Muscle of leg (tissue), 11 donors: Measurements from ENCODE around the gene FBN1. TPM values are rescaled to one million over a fixed set of nuclear protein-coding genes. Genes with fewer than 3 reads are reported as not detected.

ENCODE experiments used
- DNase-seq: peaks from one replicate; pipeline ENCODE4 v3.0.0; 2013
- H3K27ac ChIP-seq: one replicate; pipeline ENCODE4 v1.5.1; 2013; ENCODE audit warnings: mild to moderate bottlenecking, low read length, control low read depth
- H3K27me3 ChIP-seq: one replicate; pipeline ENCODE4 v1.6.1; 2013; ENCODE audit warnings: low read length; ENCODE audit not compliant: control insufficient read depth, insufficient read depth
- H3K36me3 ChIP-seq: one replicate; pipeline ENCODE4 v1.6.1; 2013; ENCODE audit warnings: low read length; ENCODE audit not compliant: control insufficient read depth, insufficient read depth
- H3K4me1 ChIP-seq: one replicate; pipeline ENCODE4 v1.6.1; 2013; ENCODE audit warnings: low read length; ENCODE audit not compliant: control insufficient read depth, insufficient read depth
- H3K4me3 ChIP-seq: one replicate; pipeline ENCODE4 v1.5.1; 2013; ENCODE audit warnings: low read length, control low read depth
- H3K9me3 ChIP-seq: replicated peaks from 2 replicates; pipeline ENCODE4 v1.6.1; 2013; ENCODE audit warnings: low read depth, low read length; ENCODE audit not compliant: control insufficient read depth
- WGBS: methylation state at CpG from one replicate; pipeline ENCODE4 v1.1.5; 2013; ENCODE audit warnings: missing lambda C conversion rate; ENCODE audit not compliant: insufficient coverage; 5-methylcytosine and 5-hydroxymethylcytosine counted together
- polyA plus RNA-seq, 8 donors: library from polyadenylated mRNA; unstranded; fragments of 120-200 nt; gene quantifications; one replicate each; pipeline versions ENCODE4 v1.2.1 to v1.2.3, GENCODE V29; 2013; ENCODE audit warnings: inconsistent platforms in 1 of 8, low replicate concordance in 1 of 8; ENCODE audit not compliant: insufficient read length in 8 of 8, insufficient read depth in 1 of 8
- total RNA-seq: library from RNA; stranded (reverse); fragments of 120-200 nt; gene quantifications from one replicate; pipeline ENCODE4 v1.2.4, GENCODE V29; 2013

Gene FBN1
- total and polyA plus RNA-seq, 9 donors, result 137 to 392 (median 243) TPM

DNA sequence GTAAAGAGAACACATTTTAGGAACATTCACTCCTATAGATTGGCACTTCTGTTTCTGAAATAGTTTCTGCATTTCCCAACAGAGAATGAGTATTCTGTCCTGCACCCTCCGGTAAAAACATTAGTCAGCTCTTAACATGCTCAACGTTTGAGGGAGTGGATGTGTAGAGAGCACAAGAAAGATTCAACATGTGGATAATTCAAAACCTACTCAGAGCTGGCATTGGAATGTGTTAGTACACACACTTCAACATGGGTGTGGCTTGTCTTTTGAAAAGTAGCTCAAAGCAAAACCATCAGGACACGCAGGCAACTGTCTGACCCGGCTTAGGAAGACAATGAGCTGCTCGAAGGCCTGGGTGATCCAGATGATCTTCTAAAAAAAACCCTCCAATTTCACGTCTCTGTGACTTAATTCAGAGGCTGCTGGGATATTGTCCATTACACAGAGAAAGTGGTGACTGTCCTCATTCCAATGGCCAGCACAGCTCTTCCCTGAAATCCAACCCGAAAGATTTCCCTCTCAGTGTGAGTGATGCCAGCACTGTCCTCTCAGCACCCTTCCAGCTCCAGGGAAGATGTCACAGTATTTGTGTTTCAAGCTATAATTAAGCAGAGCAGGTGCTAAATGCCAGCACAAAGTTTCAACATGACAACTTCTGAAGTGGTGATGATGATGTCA, 18.1 kb downstream of the FBN1 start:
- Histone ChIP-seq H3K4me3 (no peak overlapping the region), H3K4me1 (peaks cover 12% of the 10 kb centered on the region), H3K9me3 (no peaks in the 10 kb centered on the region), H3K27me3 (no peaks in the 10 kb centered on the region), H3K27ac (peak overlapping the region; percentile 29), H3K36me3 (peaks cover 2% of the 10 kb centered on the region)
- 62% methylated on average over 5 of the region's 7 CpGs for WGBS
- peak; percentile 52 for DNase-seq

DNA sequence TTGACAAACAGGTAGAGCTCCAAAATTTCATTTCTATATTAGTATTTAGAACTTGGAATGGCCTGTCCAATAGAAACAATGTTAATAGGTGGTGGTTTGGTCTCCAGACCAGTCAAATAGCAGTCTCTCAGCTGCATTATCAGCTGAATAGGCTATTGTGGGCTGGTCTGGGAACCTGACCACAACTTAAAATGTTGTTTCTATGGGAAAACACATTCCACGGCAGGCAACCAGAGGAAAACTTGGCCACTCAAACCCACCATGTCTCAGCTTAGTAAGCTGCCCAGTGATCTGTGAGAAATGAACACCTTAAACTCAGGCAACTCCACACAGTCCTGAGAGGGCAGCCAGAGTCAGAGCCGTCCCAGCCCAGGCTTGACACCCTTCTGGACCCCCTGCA, 20.4 kb downstream of the FBN1 start:
- 100% methylated on average over 1 of the region's 2 CpGs for WGBS
- DNase-seq, result no peak
- Histone ChIP-seq H3K4me1 (peaks cover 8% of the 10 kb centered on the region), H3K9me3 (no peaks in the 10 kb centered on the region), H3K27ac (no peak overlapping the region), H3K36me3 (peaks cover 2% of the 10 kb centered on the region), H3K4me3 (no peak overlapping the region), H3K27me3 (no peaks in the 10 kb centered on the region)

DNA sequence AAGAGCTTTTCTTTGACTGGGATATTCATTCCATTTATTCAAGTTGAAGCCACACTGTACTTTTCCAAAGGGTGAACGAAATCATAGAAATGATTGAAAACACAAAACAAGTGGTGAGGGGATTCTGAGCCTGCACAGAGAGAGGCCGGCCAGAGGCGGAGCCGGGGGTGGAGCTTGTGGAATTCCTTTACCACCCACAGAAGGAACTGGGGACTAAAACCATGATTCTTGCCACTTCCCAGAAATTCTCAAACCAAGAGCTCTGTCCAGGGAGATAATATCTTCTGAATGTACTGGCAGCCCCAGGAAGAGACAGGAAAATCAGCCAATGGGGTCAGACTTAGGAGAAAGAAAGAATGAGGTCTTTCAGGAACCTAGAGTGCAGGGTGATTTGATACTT, 20.8 kb downstream of the FBN1 start:
- H3K9me3 ChIP-seq, result no peaks in the 10 kb centered on the region
- peaks cover 2% of the 10 kb centered on the region for H3K36me3 ChIP-seq
- peaks cover 8% of the 10 kb centered on the region for H3K4me1 ChIP-seq
- no peak overlapping the region for H3K4me3 ChIP-seq
- H3K27ac ChIP-seq, result no peak overlapping the region
- WGBS, result no CpG with 5 or more reads among the region's 4 CpGs
- DNase-seq, result no peak
- H3K27me3 ChIP-seq, result no peaks in the 10 kb centered on the region

DNA sequence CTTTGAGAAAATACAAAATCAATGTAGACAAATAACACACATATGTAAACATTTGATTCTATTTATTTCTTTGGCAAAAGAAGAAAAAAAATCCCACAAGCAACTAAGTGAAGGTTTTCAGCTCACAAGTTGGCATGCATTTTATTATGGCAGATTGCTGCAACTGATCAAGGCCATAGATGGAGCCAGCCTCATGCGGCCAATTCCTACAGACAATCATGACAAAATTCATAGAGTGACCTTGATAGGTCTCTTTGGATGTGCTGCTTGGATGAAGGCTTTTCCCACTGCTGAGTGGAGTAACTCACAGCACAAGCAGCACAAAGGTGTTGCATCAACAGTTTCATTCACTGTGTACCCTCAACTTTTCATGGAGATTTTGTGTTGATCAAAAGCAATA, 22.1 kb downstream of the FBN1 start:
- no peak for DNase-seq
- no peak overlapping the region for H3K27ac ChIP-seq
- H3K4me1 ChIP-seq, result peaks cover 8% of the 10 kb centered on the region
- H3K27me3 ChIP-seq, result no peaks in the 10 kb centered on the region
- WGBS, result 67% methylated on average over 1 of the region's 1 CpG
- H3K4me3 ChIP-seq, result no peak overlapping the region
- H3K9me3 ChIP-seq, result no peaks in the 10 kb centered on the region
- peaks cover 2% of the 10 kb centered on the region for H3K36me3 ChIP-seq

DNA sequence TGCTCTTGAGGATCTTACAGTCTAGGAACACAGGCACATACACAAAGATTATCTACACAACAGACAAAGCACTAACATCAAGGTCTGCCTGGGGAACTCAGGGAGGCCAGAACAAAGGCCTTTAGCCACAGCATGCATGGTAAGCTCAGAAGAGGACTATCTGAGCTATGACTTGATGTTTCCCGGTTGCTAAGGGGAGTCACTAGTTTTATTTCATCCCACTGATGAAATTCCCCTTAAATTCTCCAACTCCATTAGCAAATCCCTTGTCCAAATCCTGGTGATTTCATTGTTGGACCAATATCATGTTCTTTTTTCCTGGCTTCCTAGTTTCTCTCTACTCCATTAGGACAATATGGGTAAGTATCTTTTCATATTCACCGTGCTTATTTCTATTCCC, 23.3 kb downstream of the FBN1 start:
- Histone ChIP-seq H3K27ac (no peak overlapping the region), H3K9me3 (no peaks in the 10 kb centered on the region), H3K4me1 (peaks cover 7% of the 10 kb centered on the region), H3K36me3 (peaks cover 2% of the 10 kb centered on the region), H3K27me3 (no peaks in the 10 kb centered on the region), H3K4me3 (no peak overlapping the region)
- 63% methylated on average over 2 of the region's 2 CpGs for WGBS
- DNase-seq, result peak; percentile 70

DNA sequence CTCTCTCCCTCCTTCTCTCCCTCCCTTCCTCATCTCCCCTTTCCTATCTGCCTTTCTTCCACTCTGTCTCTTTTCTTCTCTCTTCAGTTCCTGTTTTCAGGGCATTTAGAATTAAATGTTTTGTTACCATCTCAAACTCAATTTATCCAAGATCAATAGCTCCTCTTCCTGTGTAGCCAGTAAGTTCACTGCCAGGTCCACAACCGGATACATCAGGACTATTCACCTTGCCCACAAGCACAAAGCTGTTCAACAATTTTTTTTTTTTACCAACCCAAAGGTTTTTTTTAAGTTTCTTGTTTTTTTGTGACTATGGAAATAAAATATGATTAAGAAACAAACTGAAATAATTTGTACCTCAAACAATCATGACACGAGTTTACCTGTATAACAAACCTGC, 26.1 kb downstream of the FBN1 start:
- H3K27ac ChIP-seq, result no peak overlapping the region
- peaks cover 3% of the 10 kb centered on the region for H3K4me1 ChIP-seq
- H3K9me3 ChIP-seq, result no peaks in the 10 kb centered on the region
- WGBS, result no CpG with 5 or more reads among the region's 2 CpGs
- DNase-seq, result no peak
- H3K36me3 ChIP-seq, result no peaks in the 10 kb centered on the region
- H3K27me3 ChIP-seq, result no peaks in the 10 kb centered on the region
- H3K4me3 ChIP-seq, result no peak overlapping the region

DNA sequence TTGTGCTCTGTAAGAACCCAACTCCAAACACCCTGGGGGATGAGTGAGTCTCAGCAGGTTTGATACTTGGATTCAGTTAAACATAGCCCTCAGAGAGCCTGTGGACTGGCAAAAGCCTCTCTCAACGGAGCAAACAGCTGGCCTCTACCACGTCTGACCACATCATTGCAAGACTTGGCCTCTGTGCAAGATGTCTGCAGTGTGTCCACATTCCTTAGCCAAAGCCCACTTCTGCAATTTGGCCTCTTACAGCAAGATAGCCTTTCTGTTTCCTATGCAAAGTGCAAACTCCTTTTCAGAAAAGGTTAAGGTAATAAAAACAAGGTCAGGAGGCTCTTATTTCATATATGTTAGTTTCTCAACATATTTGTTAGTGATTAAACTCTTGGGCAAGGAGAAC, 27.9 kb downstream of the FBN1 start:
- Histone ChIP-seq H3K4me3 (no peak overlapping the region), H3K27ac (no peak overlapping the region), H3K9me3 (no peaks in the 10 kb centered on the region), H3K4me1 (peaks cover 3% of the 10 kb centered on the region), H3K36me3 (peaks cover under 1% of the 10 kb centered on the region), H3K27me3 (no peaks in the 10 kb centered on the region)
- WGBS, result 0% methylated on average over 2 of the region's 2 CpGs
- peak; percentile 60 for DNase-seq

DNA sequence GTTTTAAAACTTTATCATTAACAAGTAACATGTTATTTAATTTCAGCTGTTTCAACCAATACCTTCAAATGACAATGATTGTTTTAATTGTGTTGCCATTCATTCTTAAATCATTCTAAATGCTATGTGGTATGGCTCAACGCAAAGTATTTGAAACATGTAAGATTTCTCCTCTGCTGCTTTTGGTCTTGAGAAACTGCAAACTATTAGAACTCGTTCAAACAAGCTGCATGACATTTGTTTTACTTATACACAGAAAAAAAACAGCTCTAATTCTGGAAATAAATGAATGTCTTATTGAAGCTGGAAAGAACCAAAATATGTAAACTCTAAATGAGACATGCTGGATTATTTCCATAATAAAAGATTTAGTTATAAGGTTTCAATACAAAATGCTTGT, 29.3 kb downstream of the FBN1 start:
- Histone ChIP-seq H3K4me1 (peaks cover 3% of the 10 kb centered on the region), H3K9me3 (no peaks in the 10 kb centered on the region), H3K4me3 (no peak overlapping the region)

DNA sequence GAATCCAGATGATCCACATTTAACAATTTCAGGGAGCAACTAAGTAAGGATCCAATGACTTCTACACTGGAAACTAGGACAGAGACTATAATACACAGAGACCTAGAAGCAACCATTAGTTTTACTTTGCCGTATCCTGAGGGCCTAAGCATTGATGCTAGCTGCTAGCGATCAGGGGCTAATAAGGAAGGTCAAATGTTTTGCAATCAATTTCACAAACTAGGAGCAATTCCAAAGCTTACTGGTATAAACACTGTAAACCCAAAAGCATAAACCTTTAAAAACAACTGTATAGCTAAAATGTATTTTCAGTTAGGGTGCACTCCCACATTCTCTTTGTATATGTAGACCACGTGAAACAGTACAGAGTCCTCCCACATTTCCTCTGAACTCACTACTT, 31.5 kb downstream of the FBN1 start:
- no peak overlapping the region for H3K4me3 ChIP-seq
- H3K27me3 ChIP-seq, result no peaks in the 10 kb centered on the region
- H3K36me3 ChIP-seq, result peaks cover 19% of the 10 kb centered on the region
- no peaks in the 10 kb centered on the region for H3K9me3 ChIP-seq
- DNase-seq, result no peak
- WGBS, result 71% methylated on average over 1 of the region's 3 CpGs
- peaks cover 3% of the 10 kb centered on the region for H3K4me1 ChIP-seq
- H3K27ac ChIP-seq, result no peak overlapping the region

More for the DNA sequence above, 29.3 kb downstream of the FBN1 start:
- H3K27me3 ChIP-seq, result no peaks in the 10 kb centered on the region
- no CpG with 5 or more reads among the region's 2 CpGs for WGBS
- peaks cover 6% of the 10 kb centered on the region for H3K36me3 ChIP-seq
- no peak overlapping the region for H3K27ac ChIP-seq
- no peak for DNase-seq

DNA sequence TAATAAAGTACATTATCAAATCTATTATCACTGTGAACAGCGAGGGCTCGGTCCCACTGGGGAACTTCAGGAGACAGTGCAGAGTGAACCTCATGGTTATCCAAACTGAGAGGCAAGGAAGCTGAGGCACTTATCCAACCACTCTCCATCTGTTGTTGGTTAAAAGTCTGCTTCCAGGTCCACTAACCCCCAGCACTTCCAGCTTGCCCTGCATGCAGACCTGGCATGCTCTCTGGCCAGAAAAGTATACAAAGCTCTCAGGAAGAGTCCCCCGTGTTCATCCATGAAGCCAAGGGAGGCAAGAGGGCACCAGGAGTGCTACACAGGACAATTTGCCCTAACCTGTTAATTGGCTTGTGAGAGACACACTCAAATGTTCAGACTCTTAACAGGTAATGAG, 36.0 kb downstream of the FBN1 start:
- Histone ChIP-seq H3K27ac (no peak overlapping the region), H3K27me3 (no peaks in the 10 kb centered on the region), H3K4me1 (no peaks in the 10 kb centered on the region), H3K4me3 (no peak overlapping the region), H3K9me3 (no peaks in the 10 kb centered on the region), H3K36me3 (peaks cover 31% of the 10 kb centered on the region)
- DNase-seq, result no peak
- 36% methylated on average over 1 of the region's 3 CpGs for WGBS

DNA sequence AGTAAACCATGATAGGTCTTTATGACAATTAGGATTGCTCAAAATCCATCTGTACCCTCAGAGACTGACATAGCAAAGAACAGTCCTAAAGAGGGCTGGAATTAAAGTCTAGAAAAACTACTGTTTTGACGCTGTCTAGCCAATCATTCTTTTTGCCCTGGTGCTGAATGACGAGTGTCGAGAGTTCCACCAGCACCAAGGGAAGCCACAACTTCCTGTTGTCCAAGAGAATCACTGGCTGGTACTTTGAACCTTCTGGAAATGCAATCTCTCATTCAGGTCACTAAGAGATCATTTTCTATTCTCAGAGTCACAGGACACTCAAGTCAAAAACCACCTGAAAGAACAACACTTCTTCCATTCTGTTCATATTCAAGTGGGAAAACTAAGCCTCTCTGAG, 37.7 kb downstream of the FBN1 start:
- H3K9me3 ChIP-seq, result no peaks in the 10 kb centered on the region
- H3K27me3 ChIP-seq, result no peaks in the 10 kb centered on the region
- peaks cover 4% of the 10 kb centered on the region for H3K4me1 ChIP-seq
- peaks cover 31% of the 10 kb centered on the region for H3K36me3 ChIP-seq
- H3K4me3 ChIP-seq, result no peak overlapping the region
- no peak for DNase-seq
- no peak overlapping the region for H3K27ac ChIP-seq
- 88% methylated on average over 3 of the region's 3 CpGs for WGBS
